CD14-positive monocyte (primary cell): Measurements from ENCODE around the gene HOXA11. TPM values are rescaled to one million over a fixed set of nuclear protein-coding genes. Genes with fewer than 3 reads are reported as not detected.
A peak's percentile ranks its signal among the peaks of the same experiment; 100 is the strongest.

Source experiments
- DNase-seq, 3 donors: peaks; one replicate each; pipeline ENCODE4 v3.0.0-alpha.2; 2011 to 2022
- H2AFZ ChIP-seq: 2 replicates; pipeline ENCODE4 v1.6.0; 2012; ENCODE audit warnings: mild to moderate bottlenecking, low read depth, low read length, inconsistent platforms; ENCODE audit not compliant: insufficient read depth, poor library complexity, severe bottlenecking
- H3K27ac ChIP-seq, 2 donors: 1 replicate in 1 of 2; 2 replicates in 1 of 2; pipeline ENCODE4 v1.5.1; 2012 to 2013; ENCODE audit warnings: low read length in 2 of 2, control low read depth in 1 of 2, inconsistent platforms in 1 of 2, low read depth in 1 of 2, mild to moderate bottlenecking in 1 of 2
- H3K27me3 ChIP-seq, 2 donors: one replicate each; pipeline versions ENCODE4 v1.6.0 to v1.6.1; 2011 to 2013; ENCODE audit warnings: low read length in 2 of 2; ENCODE audit not compliant: control insufficient read depth in 2 of 2, insufficient read depth in 2 of 2
- H3K36me3 ChIP-seq, 2 donors: replicated peaks in 1 of 2; 1 replicate in 1 of 2; 2 replicates in 1 of 2; pipeline versions ENCODE4 v1.5.1 to v1.6.1; 2012 to 2013; ENCODE audit warnings: low read length in 2 of 2, control low read depth in 1 of 2, inconsistent platforms in 1 of 2, mild to moderate bottlenecking in 1 of 2; ENCODE audit not compliant: insufficient read depth in 2 of 2, control insufficient read depth in 1 of 2
- H3K4me1 ChIP-seq, 2 donors: 1 replicate in 1 of 2; 2 replicates in 1 of 2; pipeline versions ENCODE4 v1.5.1 to v1.6.1; 2012 to 2013; ENCODE audit warnings: low read length in 2 of 2, control low read depth in 1 of 2, inconsistent platforms in 1 of 2, mild to moderate bottlenecking in 1 of 2, moderate library complexity in 1 of 2; ENCODE audit not compliant: insufficient read depth in 2 of 2, control insufficient read depth in 1 of 2
- H3K4me2 ChIP-seq: replicated peaks from 2 replicates; pipeline ENCODE3; 2012; ENCODE audit warnings: low read length, moderate library complexity, mild to moderate bottlenecking; ENCODE audit not compliant: poor library complexity, severe bottlenecking; ENCODE audit errors: extremely low read depth
- H3K4me3 ChIP-seq, 3 experiments: fragments of 200-600 bp in 1 of 3; sonication (generic) in 1 of 3; replicated peaks in 1 of 3; 1 replicate in 2 of 3; 2 replicates in 1 of 3; pipeline ENCODE4 v1.5.1; 2011 to 2013; ENCODE audit warnings: low read length in 3 of 3, mild to moderate bottlenecking in 3 of 3, control low read depth in 2 of 3, low read depth in 2 of 3, inconsistent platforms in 1 of 3, moderate library complexity in 1 of 3
- H3K79me2 ChIP-seq: 2 replicates; pipeline ENCODE4 v1.6.0; 2012; ENCODE audit warnings: mild to moderate bottlenecking, control low read depth, inconsistent platforms, low read length, moderate library complexity; ENCODE audit not compliant: insufficient read depth
- H3K9ac ChIP-seq: 2 replicates; pipeline ENCODE4 v1.6.0; 2017; ENCODE audit warnings: low read length, mild to moderate bottlenecking; ENCODE audit not compliant: insufficient read depth, poor library complexity, severe bottlenecking
- H3K9me3 ChIP-seq, 2 donors: replicated peaks in 1 of 2; 1 replicate in 1 of 2; 2 replicates in 1 of 2; pipeline versions ENCODE4 v1.5.1 to v1.6.1; 2012 to 2013; ENCODE audit warnings: low read length in 2 of 2, control low read depth in 1 of 2; ENCODE audit not compliant: control insufficient read depth in 1 of 2, insufficient read depth in 1 of 2
- H4K20me1 ChIP-seq: 2 replicates; pipeline ENCODE4 v1.6.0; 2012; ENCODE audit warnings: mild to moderate bottlenecking, low read length, control low read depth, moderate library complexity; ENCODE audit not compliant: insufficient read depth
- H3K27ac Mint-ChIP-seq, 7 donors: one replicate each; pipeline ENCODE4 v1.8.0; 2020; ENCODE audit warnings: mild to moderate bottlenecking in 7 of 7, mixed read lengths in 7 of 7, moderate library complexity in 6 of 7, inconsistent platforms in 2 of 7
- H3K27me3 Mint-ChIP-seq, 3 donors: one replicate each; pipeline ENCODE4 v1.8.0; 2021 to 2022; ENCODE audit warnings: low read depth in 3 of 3, mild to moderate bottlenecking in 3 of 3, mixed read lengths in 3 of 3, moderate library complexity in 3 of 3, inconsistent platforms in 1 of 3
- H3K36me3 Mint-ChIP-seq, 2 donors: one replicate each; pipeline ENCODE4 v1.8.0; 2020; ENCODE audit warnings: mixed read lengths in 2 of 2, inconsistent platforms in 1 of 2, mild to moderate bottlenecking in 1 of 2
- H3K4me1 Mint-ChIP-seq: one replicate; pipeline ENCODE4 v1.8.0; 2020; ENCODE audit warnings: mild to moderate bottlenecking, mixed read lengths
- H3K4me3 Mint-ChIP-seq, 2 donors: one replicate each; pipeline ENCODE4 v1.8.0; 2020; ENCODE audit warnings: mild to moderate bottlenecking in 2 of 2, mixed read lengths in 2 of 2, moderate library complexity in 1 of 2
- H3K9me3 Mint-ChIP-seq, 7 donors: one replicate each; pipeline ENCODE4 v1.8.0; 2020 to 2022; ENCODE audit warnings: mixed read lengths in 7 of 7, mild to moderate bottlenecking in 6 of 7, moderate library complexity in 6 of 7, inconsistent platforms in 2 of 7
- WGBS: methylation state at CpG from one replicate; pipeline ENCODE4 v1.1.5; 2013; ENCODE audit warnings: missing lambda C conversion rate; ENCODE audit not compliant: insufficient coverage; 5-methylcytosine and 5-hydroxymethylcytosine counted together
- intact Hi-C, 2 donors: fragments of 100-400 bp; cut with micrococcal nuclease; formaldehyde crosslinking; loops; one replicate each; pipeline versions ENCODE4 v1.15.0 to v1.15.1; 2023
- polyA plus RNA-seq, 3 donors: library from polyadenylated mRNA; depleted of rRNA in 1 of 3; unstranded in 2 of 3; stranded (reverse) in 1 of 3; fragments of 300-500 nt in 2 of 3; fragments of >200 nt in 1 of 3; fragmentation: Illumina TruSeq in 2 of 3; gene quantifications; 1 replicate in 2 of 3; 2 replicates in 1 of 3; pipeline ENCODE4 v1.2.3, GENCODE V29; 2012 to 2021
- TF ChIP-seq, protein P1 (sequence below): fragments of 200-600 bp; IDR thresholded peaks from one replicate; pipeline ENCODE4 v1.8.0; 2022; ENCODE audit warnings: antibody characterized with exemption, mild to moderate bottlenecking

HOXA11 gene
- polyA plus RNA-seq, 3 donors = not detected

DNA sequence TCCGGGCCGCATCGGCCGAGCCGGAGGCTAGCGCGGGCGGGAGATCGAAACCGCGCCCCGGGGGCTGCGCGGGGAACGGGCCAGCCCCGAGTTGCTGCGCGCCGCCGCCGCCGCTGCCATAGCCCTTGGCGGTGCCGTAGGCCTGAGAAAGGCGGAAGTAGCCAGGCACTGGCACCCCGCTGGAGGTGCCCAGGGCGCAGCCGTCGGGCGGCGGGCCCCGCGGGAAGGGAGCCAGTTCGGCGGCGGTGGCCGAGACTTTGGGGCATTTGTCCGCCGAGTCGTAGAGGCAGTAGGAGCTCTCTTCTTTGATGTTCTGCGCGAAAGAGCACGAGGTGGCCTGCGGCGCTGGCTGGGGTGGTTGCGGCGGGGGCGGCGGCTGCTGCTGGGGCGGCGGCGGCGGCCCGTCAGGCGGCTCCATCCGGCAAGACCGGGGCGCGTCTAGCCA lies 11.5 kb downstream of the HOXA11 start:
- Histone ChIP-seq H2AFZ (peak overlapping the region; percentile 88), H3K36me3 (no peaks in the 10 kb centered on the region), H3K4me3 (peak overlapping the region; percentile 23 to 76 (median 39)), H3K79me2 (no peaks in the 10 kb centered on the region), H3K4me1 (peaks cover 39 to 57% of the 10 kb centered on the region in 2 donors), H3K9ac (peak overlapping the region; percentile 45), H3K27me3 (peaks cover 60 to 98% of the 10 kb centered on the region in 2 donors), H3K9me3 (peaks cover 11 to 30% of the 10 kb centered on the region in 2 donors), H3K27ac (no peak overlapping the region), H4K20me1 (peaks cover 9% of the 10 kb centered on the region), H3K4me2 (peak overlapping the region; percentile 92)
- peak; percentile 66 to 75 (median 73) for DNase-seq
- TF ChIP-seq, protein P1, sequence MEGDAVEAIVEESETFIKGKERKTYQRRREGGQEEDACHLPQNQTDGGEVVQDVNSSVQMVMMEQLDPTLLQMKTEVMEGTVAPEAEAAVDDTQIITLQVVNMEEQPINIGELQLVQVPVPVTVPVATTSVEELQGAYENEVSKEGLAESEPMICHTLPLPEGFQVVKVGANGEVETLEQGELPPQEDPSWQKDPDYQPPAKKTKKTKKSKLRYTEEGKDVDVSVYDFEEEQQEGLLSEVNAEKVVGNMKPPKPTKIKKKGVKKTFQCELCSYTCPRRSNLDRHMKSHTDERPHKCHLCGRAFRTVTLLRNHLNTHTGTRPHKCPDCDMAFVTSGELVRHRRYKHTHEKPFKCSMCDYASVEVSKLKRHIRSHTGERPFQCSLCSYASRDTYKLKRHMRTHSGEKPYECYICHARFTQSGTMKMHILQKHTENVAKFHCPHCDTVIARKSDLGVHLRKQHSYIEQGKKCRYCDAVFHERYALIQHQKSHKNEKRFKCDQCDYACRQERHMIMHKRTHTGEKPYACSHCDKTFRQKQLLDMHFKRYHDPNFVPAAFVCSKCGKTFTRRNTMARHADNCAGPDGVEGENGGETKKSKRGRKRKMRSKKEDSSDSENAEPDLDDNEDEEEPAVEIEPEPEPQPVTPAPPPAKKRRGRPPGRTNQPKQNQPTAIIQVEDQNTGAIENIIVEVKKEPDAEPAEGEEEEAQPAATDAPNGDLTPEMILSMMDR = no peak
- intact Hi-C loops = loop anchor here in 1 of 2 donors (1.0 to 5.0 kb wide), 2 partner anchors 11 to 1311 kb away; no protein-coding TSS in a partner anchor
- peaks cover 85 to 96% (median 91%) of the 10 kb centered on the region in 3 donors for H3K27me3 Mint-ChIP-seq
- peak overlapping the region; percentile 58 to 81 for H3K4me3 Mint-ChIP-seq
- H3K27ac Mint-ChIP-seq = no peak overlapping the region
- under 1% methylated on average over 59 of the region's 59 CpGs for WGBS
- peaks cover 2 to 36% (median 16%) of the 10 kb centered on the region in 7 donors for H3K9me3 Mint-ChIP-seq
- H3K36me3 Mint-ChIP-seq = peaks cover 15 to 23% of the 10 kb centered on the region in 2 donors
- peaks cover 36% of the 10 kb centered on the region for H3K4me1 Mint-ChIP-seq

DNA sequence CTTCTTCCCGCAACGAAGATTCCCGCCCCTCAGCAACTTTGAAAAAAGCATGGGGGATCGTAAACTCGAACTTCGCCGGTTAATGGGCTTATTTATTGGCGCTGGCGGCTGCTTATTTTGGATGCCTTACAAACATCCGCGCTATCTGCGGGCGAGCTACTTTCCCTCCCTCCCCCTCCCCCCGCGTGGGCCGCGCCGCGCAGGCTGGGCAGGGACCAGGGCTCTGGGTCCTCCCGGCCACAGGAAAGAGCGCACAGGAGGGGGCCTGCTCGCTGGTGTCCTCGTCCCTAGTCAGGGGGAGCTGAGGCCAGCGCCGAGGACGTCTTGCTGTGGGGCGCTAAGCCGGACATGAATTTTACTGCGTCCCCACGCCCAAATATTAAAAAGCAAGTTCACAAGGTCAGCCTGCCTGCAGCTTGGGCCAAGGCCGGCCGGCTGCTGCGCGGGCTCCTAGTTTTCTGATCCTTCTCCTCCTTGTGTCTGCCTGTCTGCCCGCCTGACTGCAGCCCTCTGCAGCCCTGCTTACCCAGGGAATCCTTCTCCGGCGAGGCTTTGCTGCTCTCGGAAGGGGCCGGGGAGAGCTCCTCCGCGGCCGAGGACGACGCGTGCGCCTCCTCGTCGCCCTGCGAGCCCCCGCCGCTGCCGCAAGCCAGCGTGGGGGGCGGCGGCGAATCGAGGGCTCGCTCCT lies 12.1 kb downstream of the HOXA11 start:
- no peaks in the 10 kb centered on the region for H3K36me3 ChIP-seq
- peak overlapping the region; percentile 23 to 76 (median 39) for H3K4me3 ChIP-seq
- TF ChIP-seq, protein P1 = no peak
- peaks cover 11 to 34% of the 10 kb centered on the region in 2 donors for H3K9me3 ChIP-seq
- Mint-ChIP-seq H3K4me1 (peaks cover 41% of the 10 kb centered on the region), H3K4me3 (peak overlapping the region; percentile 74 to 89), H3K9me3 (peaks cover 2 to 40% (median 20%) of the 10 kb centered on the region in 7 donors), H3K27me3 (peaks cover 85 to 98% (median 91%) of the 10 kb centered on the region in 3 donors), H3K27ac (no peak overlapping the region), H3K36me3 (peaks cover 15 to 25% of the 10 kb centered on the region in 2 donors)
- intact Hi-C loops = loop anchor here in 1 of 2 donors (1.0 to 5.0 kb wide), 2 partner anchors 11 to 1311 kb away; no protein-coding TSS in a partner anchor
- WGBS = under 1% methylated on average over 56 of the region's 58 CpGs
- no peak for DNase-seq
- peaks cover 44 to 62% of the 10 kb centered on the region in 2 donors for H3K4me1 ChIP-seq
- H2AFZ ChIP-seq = peak overlapping the region; percentile 88
- H3K4me2 ChIP-seq = peak overlapping the region; percentile 92
- H3K79me2 ChIP-seq = no peaks in the 10 kb centered on the region
- peak overlapping the region; percentile 45 for H3K9ac ChIP-seq
- H3K27me3 ChIP-seq = peaks cover 65 to 98% of the 10 kb centered on the region in 2 donors
- H3K27ac ChIP-seq = no peak overlapping the region
- H4K20me1 ChIP-seq = peaks cover 9% of the 10 kb centered on the region
